Medulla oblongata (tissue), 1 donor: Measurements from ENCODE around the gene TDO2.
"Not testable (repeated sequence)": the region's sequence is repeated elsewhere in the genome, so short reads cannot be mapped to it uniquely, and the experiment has no call there.

Experiments
- DNase-seq: peaks from one replicate; pipeline ENCODE4 v3.0.0-alpha.2; 2015; ENCODE audit errors: extremely low spot score

Gene TDO2

GRCh38 chr4:155907556-155907955 lies 4.1 kb downstream of the TDO2 start:
- no peak for DNase-seq

- no peak for DNase-seq
Measured at GRCh38 chr4:155908187-155909139, 5.0 kb downstream of the TDO2 start.

GRCh38 chr4:155909615-155910226 lies 6.2 kb downstream of the TDO2 start:
- no peak for DNase-seq

- no peak for DNase-seq
Measured at GRCh38 chr4:155911905-155912304, 8.4 kb downstream of the TDO2 start.

GRCh38 chr4:155914782-155915181 lies 11.3 kb downstream of the TDO2 start:
- DNase-seq = no peak

GRCh38 chr4:155921597-155921996 lies 18.1 kb downstream of the TDO2 start:
- no peak for DNase-seq

GRCh38 chr4:155924637-155925036 lies 21.1 kb downstream of the TDO2 start:
- no peak for DNase-seq

- DNase-seq = no peak
Measured at GRCh38 chr4:155929833-155930232, 26.3 kb downstream of the TDO2 start.

GRCh38 chr4:155930330-155930729 lies 26.8 kb downstream of the TDO2 start:
- DNase-seq = no peak

- DNase-seq = no peak
Measured at GRCh38 chr4:155931634-155932033, 28.1 kb downstream of the TDO2 start.

- not testable (repeated sequence) for DNase-seq
Measured at GRCh38 chr4:155934634-155935033, 31.1 kb downstream of the TDO2 start.

- no peak for DNase-seq
Measured at GRCh38 chr4:155935389-155935986, 32.0 kb downstream of the TDO2 start.

- no peak for DNase-seq
Measured at GRCh38 chr4:155941085-155941790, 37.7 kb downstream of the TDO2 start.

GRCh38 chr4:155941820-155942219 lies 38.3 kb downstream of the TDO2 start:
- no peak for DNase-seq

GRCh38 chr4:155943605-155944291 lies 40.3 kb downstream of the TDO2 start:
- no peak for DNase-seq

GRCh38 chr4:155944516-155944915 lies 41.0 kb downstream of the TDO2 start:
- no peak for DNase-seq

- DNase-seq = no peak
Measured at GRCh38 chr4:155946486-155946885, 43.0 kb downstream of the TDO2 start.

GRCh38 chr4:155948541-155948940 lies 45.0 kb downstream of the TDO2 start:
- no peak for DNase-seq

GRCh38 chr4:155950461-155950860 lies 47.0 kb downstream of the TDO2 start:
- no peak for DNase-seq

GRCh38 chr4:155952501-155952901 lies 49.0 kb downstream of the TDO2 start:
- DNase-seq = peak; percentile 24
